IPS DF 6.9 (cell line): ENCODE data around the gene TMCO5A.

Experiments
- DNase-seq: peaks from one replicate; pipeline ENCODE4 v3.0.0-alpha.2; 2013; ENCODE audit warnings: low read depth, low spot score
- H3K27ac ChIP-seq: one replicate; pipeline ENCODE4 v1.5.1; 2013; ENCODE audit warnings: low read length, control low read depth
- H3K27me3 ChIP-seq: 2 replicates; pipeline ENCODE4 v1.6.1; 2013; ENCODE audit warnings: mild to moderate bottlenecking, low read length; ENCODE audit not compliant: control insufficient read depth, insufficient read depth
- H3K36me3 ChIP-seq: 2 replicates; pipeline ENCODE4 v1.6.1; 2013; ENCODE audit warnings: low read length; ENCODE audit not compliant: control insufficient read depth, insufficient read depth
- H3K4me1 ChIP-seq: 2 replicates; pipeline ENCODE4 v1.6.1; 2013; ENCODE audit warnings: low read length; ENCODE audit not compliant: control insufficient read depth, insufficient read depth
- H3K4me3 ChIP-seq: 2 replicates; pipeline ENCODE4 v1.5.1; 2013; ENCODE audit warnings: mild to moderate bottlenecking, low read length
- H3K9me3 ChIP-seq: 2 replicates; pipeline ENCODE4 v1.6.1; 2013; ENCODE audit warnings: low read length, inconsistent platforms; ENCODE audit not compliant: control insufficient read depth, insufficient read depth
- WGBS: extraction: QIAGEN DNeasy Blood & Tissue Kit; methylation state at CpG from one replicate; pipeline ENCODE4 v1.1.7; 2013; ENCODE audit warnings: mixed read lengths, missing lambda C conversion rate; ENCODE audit not compliant: insufficient read length, insufficient coverage; 5-methylcytosine and 5-hydroxymethylcytosine counted together

TMCO5A gene

GRCh38 chr15:37967788-37968187 lies 33.3 kb downstream of the TMCO5A start:
- Histone ChIP-seq H3K27ac (no peak overlapping the region), H3K4me3 (no peak overlapping the region), H3K27me3 (no peaks in the 10 kb centered on the region), H3K36me3 (no peaks in the 10 kb centered on the region), H3K4me1 (no peaks in the 10 kb centered on the region), H3K9me3 (no peaks in the 10 kb centered on the region)
- WGBS, result no CpG with 5 or more reads among the region's 1 CpG
- no peak for DNase-seq

DNA sequence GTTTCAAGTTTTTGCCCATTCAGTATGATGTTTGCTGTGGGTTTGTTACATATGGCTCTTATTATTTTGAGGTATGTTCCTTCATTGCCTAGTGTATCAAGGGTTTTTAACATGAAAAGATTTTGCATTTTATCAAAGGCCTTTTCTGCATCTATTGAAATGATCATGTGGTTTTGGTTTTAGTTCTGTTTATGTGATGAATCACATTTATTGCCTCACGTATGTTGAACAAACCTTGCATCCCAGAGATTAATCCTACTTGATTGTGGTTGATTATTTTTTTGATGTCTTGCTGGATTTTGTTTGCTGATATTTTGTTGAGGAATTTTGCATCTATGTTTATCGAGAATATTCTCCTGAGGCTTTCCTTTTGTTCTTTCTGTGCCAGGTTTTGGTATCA lies 39.4 kb downstream of the TMCO5A start:
- WGBS, result no CpG with 5 or more reads among the region's 2 CpGs
- Histone ChIP-seq H3K36me3 (no peaks in the 10 kb centered on the region), H3K27me3 (no peaks in the 10 kb centered on the region), H3K9me3 (no peaks in the 10 kb centered on the region), H3K27ac (no peak overlapping the region), H3K4me1 (no peaks in the 10 kb centered on the region), H3K4me3 (no peak overlapping the region)
- no peak for DNase-seq

GRCh38 chr15:37978231-37978630 lies 43.8 kb downstream of the TMCO5A start:
- WGBS, result no CpG with 5 or more reads among the region's 4 CpGs
- DNase-seq, result no peak
- H3K27me3 ChIP-seq, result no peaks in the 10 kb centered on the region
- no peak overlapping the region for H3K4me3 ChIP-seq
- no peaks in the 10 kb centered on the region for H3K36me3 ChIP-seq
- no peaks in the 10 kb centered on the region for H3K9me3 ChIP-seq
- H3K27ac ChIP-seq, result no peak overlapping the region
- H3K4me1 ChIP-seq, result no peaks in the 10 kb centered on the region

DNA sequence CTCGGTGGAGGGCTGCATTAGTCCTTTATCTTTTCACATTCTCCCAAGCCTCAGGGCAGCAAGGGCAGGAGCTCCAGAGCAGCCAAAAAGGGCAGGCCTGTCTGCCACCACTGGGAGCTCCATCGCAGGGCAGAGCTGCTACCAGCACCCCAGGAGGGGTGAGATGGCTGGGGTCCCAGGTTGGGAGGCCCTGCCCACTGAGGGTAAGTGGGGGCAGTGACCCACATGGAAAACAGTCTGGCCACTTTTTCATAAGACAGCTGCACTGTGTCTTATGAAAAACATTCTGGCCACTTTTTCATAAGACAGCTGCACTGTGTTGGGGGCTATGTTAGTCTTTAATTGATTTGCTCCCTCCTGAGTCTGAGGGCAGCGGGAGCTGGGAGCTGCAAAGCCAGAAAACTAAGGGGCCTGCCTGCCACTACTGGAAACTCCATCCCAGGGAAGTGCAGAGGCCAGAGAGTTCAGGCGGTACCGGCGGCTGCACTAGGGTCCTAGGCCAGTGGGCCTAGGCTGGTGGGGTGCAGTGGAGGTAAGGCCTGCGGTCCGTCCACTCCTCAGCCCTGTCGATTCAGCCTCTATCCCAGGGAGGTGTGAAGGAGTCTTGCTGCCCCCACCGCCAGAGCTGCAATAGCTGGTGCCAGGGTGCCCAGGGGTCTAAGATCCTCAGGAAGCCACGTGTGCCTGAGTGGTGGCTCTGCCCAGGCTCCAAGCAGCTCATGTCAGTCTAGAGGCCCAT lies 45.4 kb downstream of the TMCO5A start:
- no peak overlapping the region for H3K27ac ChIP-seq
- H3K4me1 ChIP-seq, result no peaks in the 10 kb centered on the region
- DNase-seq, result no peak
- H3K4me3 ChIP-seq, result no peak overlapping the region
- no peaks in the 10 kb centered on the region for H3K36me3 ChIP-seq
- no CpG with 5 or more reads among the region's 11 CpGs for WGBS
- H3K27me3 ChIP-seq, result no peaks in the 10 kb centered on the region
- no peaks in the 10 kb centered on the region for H3K9me3 ChIP-seq

DNA sequence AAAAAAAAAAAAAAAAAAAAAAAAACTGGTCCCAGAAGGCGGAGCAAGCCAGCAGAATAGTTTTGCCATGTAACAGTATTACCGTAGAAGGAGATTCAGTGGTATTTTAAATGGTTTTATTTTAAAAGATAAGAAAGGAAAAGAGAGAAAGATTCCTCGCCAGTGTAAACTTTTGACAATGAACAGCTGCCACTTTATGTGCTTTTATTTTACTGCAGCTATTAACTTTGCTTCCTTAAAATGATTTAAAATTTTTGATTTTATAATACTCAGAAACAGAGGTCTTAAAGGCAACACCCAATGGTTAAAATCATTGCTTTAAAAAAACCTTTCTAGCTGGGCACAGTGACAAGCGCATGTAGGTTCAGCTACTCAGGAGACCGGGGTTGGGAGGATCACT lies 46.8 kb downstream of the TMCO5A start:
- no peaks in the 10 kb centered on the region for H3K9me3 ChIP-seq
- H3K36me3 ChIP-seq, result no peaks in the 10 kb centered on the region
- no peaks in the 10 kb centered on the region for H3K27me3 ChIP-seq
- H3K4me3 ChIP-seq, result no peak overlapping the region
- WGBS, result 100% methylated on average over 1 of the region's 5 CpGs
- H3K4me1 ChIP-seq, result no peaks in the 10 kb centered on the region
- H3K27ac ChIP-seq, result no peak overlapping the region
- no peak for DNase-seq

- Histone ChIP-seq H3K9me3 (no peaks in the 10 kb centered on the region), H3K36me3 (no peaks in the 10 kb centered on the region), H3K27me3 (no peaks in the 10 kb centered on the region), H3K27ac (no peak overlapping the region), H3K4me3 (no peak overlapping the region), H3K4me1 (no peaks in the 10 kb centered on the region)
- no CpG with 5 or more reads among the region's 3 CpGs for WGBS
- DNase-seq, result no peak
Observed at GRCh38 chr15:37981775-37982174, 47.3 kb downstream of the TMCO5A start.

- Histone ChIP-seq H3K36me3 (no peaks in the 10 kb centered on the region), H3K4me3 (no peak overlapping the region), H3K4me1 (no peaks in the 10 kb centered on the region), H3K27ac (no peak overlapping the region), H3K27me3 (no peaks in the 10 kb centered on the region), H3K9me3 (no peaks in the 10 kb centered on the region)
- WGBS, result no CpG with 5 or more reads among the region's 1 CpG
- DNase-seq, result no peak
Observed at GRCh38 chr15:37984368-37984767, 49.9 kb downstream of the TMCO5A start.

DNA sequence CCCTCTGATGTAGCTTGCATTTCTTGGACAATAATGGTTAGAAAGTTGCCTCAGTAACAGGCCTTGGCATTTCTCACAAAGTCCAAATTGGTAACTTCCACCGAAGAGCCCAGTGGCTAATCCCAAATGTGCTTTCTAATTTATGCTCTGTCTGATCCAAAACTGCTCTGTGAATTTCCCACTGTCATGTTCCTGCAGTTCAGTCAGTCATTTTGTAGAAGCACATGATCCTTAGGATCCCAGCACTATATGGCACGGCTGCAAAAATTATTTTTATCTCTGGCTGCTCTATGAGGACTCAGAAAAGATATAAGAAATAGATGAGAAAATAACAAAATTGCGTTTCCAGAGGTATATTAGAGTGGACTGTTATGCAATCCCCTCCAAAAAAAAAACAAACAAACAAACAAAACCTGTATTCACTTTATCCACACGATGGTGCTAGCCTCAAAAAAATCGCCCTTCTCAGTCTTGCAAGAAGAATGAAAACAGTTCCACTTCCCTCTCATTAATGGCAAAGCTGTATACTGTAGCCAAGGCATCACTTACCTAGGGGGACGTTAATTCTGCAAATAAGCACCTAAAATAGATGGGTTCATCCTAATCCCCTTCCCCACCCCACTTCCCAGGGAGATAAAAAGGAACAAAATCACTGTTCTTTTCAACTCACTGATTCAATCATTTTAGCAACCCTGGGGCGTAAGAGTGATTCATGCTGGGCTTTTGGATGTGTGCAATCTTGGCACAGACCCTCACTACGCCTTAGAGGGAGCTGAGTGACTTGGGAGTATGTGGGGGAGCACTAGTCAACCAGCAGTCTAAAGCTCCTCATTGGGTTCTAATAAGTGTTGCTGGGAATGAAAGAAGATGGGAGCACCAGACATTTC lies 61.3 kb downstream of the TMCO5A start:
- H3K4me1 ChIP-seq, result no peaks in the 10 kb centered on the region
- no peak overlapping the region for H3K27ac ChIP-seq
- no peaks in the 10 kb centered on the region for H3K9me3 ChIP-seq
- no peak for DNase-seq
- no peaks in the 10 kb centered on the region for H3K36me3 ChIP-seq
- H3K27me3 ChIP-seq, result no peaks in the 10 kb centered on the region
- no CpG with 5 or more reads among the region's 8 CpGs for WGBS
- no peak overlapping the region for H3K4me3 ChIP-seq
